ENCODE measurements around the gene STAT5B. TPM values are rescaled to one million over a fixed set of nuclear protein-coding genes. Genes with fewer than 3 reads are reported as not detected.

Gene STAT5B
- total and polyA plus RNA-seq, 2 of the 13 experiments (the other 11 are each of a cell fraction or from before 2014, with no cell fraction given): 21.0 to 42.8 TPM

DNA sequence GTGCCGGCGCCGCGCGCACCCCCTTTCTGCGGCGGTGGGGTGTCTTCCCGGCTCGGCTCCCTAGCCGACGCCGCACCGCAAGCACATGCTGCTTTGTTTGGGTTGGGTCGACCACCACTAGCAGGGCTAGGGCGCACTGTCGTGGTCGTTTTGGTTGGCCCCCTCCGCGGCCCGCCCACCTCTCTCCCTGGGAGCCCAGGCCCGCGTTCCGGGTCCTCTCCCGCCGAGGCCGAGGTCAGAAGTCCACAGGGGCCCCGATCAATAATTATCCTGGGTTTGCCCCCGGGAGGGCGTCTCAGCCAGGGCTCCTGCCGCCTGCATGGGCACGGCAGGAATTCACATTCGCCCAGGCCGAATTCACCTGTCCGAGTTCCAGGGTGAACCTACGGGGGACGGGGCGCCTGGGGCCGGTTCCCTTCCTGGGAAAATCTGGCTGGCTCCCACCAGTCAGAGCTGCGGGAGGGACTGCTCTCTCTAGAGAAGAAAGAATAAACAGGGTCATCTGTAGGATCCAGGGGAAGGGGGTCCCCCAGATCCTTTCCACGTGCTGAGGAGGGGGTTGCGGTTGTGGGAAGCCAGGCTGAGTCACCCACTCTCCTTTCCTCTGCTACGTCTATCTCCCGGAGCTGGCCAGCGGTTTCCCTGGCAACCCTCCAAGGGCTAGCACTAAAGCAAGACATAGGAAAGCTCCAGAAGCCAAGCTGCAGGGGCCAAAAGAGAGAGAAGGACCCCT, 584 bp upstream of the STAT5B start (continued):
- TF ChIP-seq ZBTB3 (CRISPR knock-in tag; IDR thresholded peaks at IDR 0.05; ENCODE audit: borderline replicate concordance, low read depth): 0 out of 2 replicates have a peak, but pooled peaks have one; percentile 58
- TF ChIP-seq, protein P1, sequence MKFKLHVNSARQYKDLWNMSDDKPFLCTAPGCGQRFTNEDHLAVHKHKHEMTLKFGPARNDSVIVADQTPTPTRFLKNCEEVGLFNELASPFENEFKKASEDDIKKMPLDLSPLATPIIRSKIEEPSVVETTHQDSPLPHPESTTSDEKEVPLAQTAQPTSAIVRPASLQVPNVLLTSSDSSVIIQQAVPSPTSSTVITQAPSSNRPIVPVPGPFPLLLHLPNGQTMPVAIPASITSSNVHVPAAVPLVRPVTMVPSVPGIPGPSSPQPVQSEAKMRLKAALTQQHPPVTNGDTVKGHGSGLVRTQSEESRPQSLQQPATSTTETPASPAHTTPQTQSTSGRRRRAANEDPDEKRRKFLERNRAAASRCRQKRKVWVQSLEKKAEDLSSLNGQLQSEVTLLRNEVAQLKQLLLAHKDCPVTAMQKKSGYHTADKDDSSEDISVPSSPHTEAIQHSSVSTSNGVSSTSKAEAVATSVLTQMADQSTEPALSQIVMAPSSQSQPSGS (CRISPR knock-in tag; IDR thresholded peaks at IDR 0.05): peak; percentile 59; the same call in 1 of the 2 replicates
- TF ChIP-seq FIP1L1 (IDR thresholded peaks at IDR 0.05; ENCODE audit: borderline replicate concordance, insufficient read depth, low read depth, low read length): no peak
- TF ChIP-seq, protein P2, sequence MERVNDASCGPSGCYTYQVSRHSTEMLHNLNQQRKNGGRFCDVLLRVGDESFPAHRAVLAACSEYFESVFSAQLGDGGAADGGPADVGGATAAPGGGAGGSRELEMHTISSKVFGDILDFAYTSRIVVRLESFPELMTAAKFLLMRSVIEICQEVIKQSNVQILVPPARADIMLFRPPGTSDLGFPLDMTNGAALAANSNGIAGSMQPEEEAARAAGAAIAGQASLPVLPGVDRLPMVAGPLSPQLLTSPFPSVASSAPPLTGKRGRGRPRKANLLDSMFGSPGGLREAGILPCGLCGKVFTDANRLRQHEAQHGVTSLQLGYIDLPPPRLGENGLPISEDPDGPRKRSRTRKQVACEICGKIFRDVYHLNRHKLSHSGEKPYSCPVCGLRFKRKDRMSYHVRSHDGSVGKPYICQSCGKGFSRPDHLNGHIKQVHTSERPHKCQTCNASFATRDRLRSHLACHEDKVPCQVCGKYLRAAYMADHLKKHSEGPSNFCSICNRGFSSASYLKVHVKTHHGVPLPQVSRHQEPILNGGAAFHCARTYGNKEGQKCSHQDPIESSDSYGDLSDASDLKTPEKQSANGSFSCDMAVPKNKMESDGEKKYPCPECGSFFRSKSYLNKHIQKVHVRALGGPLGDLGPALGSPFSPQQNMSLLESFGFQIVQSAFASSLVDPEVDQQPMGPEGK (CRISPR knock-in tag; IDR thresholded peaks at IDR 0.05): peak; percentile 97
- TF ChIP-seq ZNF143 (CRISPR knock-in tag; IDR thresholded peaks at IDR 0.05): peak; percentile 51
- TF ChIP-seq ZFAT (CRISPR knock-in tag; conservative IDR thresholded peaks at IDR 0.05): no peak
- TF ChIP-seq ZNF274 (CRISPR knock-in tag; IDR thresholded peaks at IDR 0.05): peak; percentile 72
- peak; percentile 58 for TF ChIP-seq PHF20 (CRISPR knock-in tag; IDR thresholded peaks at IDR 0.05)
- TF ChIP-seq PTBP1 (IDR thresholded peaks at IDR 0.05; ENCODE audit: low read depth, low read length, poor library complexity, severe bottlenecking): peak; percentile 24
- TF ChIP-seq, protein P3, sequence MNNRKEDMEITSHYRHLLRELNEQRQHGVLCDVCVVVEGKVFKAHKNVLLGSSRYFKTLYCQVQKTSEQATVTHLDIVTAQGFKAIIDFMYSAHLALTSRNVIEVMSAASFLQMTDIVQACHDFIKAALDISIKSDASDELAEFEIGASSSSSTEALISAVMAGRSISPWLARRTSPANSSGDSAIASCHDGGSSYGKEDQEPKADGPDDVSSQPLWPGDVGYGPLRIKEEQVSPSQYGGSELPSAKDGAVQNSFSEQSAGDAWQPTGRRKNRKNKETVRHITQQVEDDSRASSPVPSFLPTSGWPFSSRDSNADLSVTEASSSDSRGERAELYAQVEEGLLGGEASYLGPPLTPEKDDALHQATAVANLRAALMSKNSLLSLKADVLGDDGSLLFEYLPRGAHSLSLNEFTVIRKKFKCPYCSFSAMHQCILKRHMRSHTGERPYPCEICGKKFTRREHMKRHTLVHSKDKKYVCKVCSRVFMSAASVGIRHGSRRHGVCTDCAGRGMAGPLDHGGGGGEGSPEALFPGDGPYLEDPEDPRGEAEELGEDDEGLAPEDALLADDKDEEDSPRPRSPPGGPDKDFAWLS (CRISPR knock-in tag; IDR thresholded peaks at IDR 0.05; ENCODE audit: borderline replicate concordance): peak; percentile 98; the same call in 1 of the 2 replicates
- TF ChIP-seq TSC22D2 (CRISPR knock-in tag; IDR thresholded peaks at IDR 0.05; ENCODE audit: borderline replicate concordance): peak; percentile 21; the same call in 1 of the 2 replicates
- TF ChIP-seq SNRNP70 (IDR thresholded peaks at IDR 0.05; ENCODE audit: low read depth, low read length): no peak
- TF ChIP-seq ZMAT3 (CRISPR knock-in tag; conservative IDR thresholded peaks at IDR 0.05): peak; percentile 81
- no peak for TF ChIP-seq CEBPB (IDR thresholded peaks at IDR 0.05; ENCODE audit: borderline replicate concordance, low read depth, low read length)
- no peak for TF ChIP-seq ZNF326 (CRISPR knock-in tag; IDR thresholded peaks at IDR 0.05; ENCODE audit: borderline replicate concordance)
- TF ChIP-seq CEBPG (CRISPR knock-in tag; IDR thresholded peaks at IDR 0.05): no peak
- peak; percentile 98 for TF ChIP-seq RXRA (CRISPR knock-in tag; IDR thresholded peaks at IDR 0.05)
- TF ChIP-seq, protein P4, sequence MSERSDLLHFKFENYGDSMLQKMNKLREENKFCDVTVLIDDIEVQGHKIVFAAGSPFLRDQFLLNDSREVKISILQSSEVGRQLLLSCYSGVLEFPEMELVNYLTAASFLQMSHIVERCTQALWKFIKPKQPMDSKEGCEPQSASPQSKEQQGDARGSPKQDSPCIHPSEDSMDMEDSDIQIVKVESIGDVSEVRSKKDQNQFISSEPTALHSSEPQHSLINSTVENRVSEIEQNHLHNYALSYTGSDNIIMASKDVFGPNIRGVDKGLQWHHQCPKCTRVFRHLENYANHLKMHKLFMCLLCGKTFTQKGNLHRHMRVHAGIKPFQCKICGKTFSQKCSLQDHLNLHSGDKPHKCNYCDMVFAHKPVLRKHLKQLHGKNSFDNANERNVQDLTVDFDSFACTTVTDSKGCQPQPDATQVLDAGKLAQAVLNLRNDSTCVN (CRISPR knock-in tag; IDR thresholded peaks at IDR 0.05; ENCODE audit: borderline replicate concordance): 0 out of 2 replicates have a peak, but pooled peaks have one; percentile 38
- TF ChIP-seq DNMT3B (CRISPR knock-in tag; conservative IDR thresholded peaks at IDR 0.05): peak; percentile 46; the same call in 1 of the 2 replicates
- TF ChIP-seq, protein P5, sequence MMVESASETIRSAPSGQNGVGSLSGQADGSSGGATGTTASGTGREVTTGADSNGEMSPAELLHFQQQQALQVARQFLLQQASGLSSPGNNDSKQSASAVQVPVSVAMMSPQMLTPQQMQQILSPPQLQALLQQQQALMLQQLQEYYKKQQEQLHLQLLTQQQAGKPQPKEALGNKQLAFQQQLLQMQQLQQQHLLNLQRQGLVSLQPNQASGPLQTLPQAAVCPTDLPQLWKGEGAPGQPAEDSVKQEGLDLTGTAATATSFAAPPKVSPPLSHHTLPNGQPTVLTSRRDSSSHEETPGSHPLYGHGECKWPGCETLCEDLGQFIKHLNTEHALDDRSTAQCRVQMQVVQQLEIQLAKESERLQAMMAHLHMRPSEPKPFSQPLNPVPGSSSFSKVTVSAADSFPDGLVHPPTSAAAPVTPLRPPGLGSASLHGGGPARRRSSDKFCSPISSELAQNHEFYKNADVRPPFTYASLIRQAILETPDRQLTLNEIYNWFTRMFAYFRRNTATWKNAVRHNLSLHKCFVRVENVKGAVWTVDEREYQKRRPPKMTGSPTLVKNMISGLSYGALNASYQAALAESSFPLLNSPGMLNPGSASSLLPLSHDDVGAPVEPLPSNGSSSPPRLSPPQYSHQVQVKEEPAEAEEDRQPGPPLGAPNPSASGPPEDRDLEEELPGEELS (CRISPR knock-in tag; IDR thresholded peaks at IDR 0.05): peak; percentile 64; the same call in 1 of the 2 replicates
